GM18873 (cell line): ENCODE data around the gene PTPRZ1.

Experiments
- ATAC-seq: cut with Tn5 transposase; IDR thresholded peaks from one replicate; pipeline ENCODE4 v1.9.1; 2021; ENCODE audit warnings: mild to moderate bottlenecking, moderate library complexity, moderate number of reproducible peaks; ENCODE audit not compliant: unreplicated experiment, low FRiP score

PTPRZ1 gene

DNA sequence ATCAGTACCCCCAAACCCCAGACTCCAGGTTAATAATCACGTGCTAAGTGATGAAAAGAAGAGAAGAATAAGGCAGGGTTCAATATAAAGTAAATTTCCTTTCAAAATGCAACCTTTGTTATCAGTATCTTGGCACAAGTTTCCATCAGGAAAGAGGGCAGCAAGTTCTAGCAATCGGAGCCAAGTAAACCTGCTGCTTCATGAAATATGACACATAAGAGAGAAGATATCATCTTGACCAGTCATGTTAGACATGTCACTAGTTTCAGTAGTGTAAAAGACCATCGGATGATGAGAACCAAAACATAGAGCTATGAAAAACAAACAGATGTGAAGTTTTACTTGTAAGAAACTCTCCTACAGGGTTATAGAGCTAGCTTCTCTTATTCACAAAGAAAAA, 227.1 kb downstream of the PTPRZ1 start:
- no peak for ATAC-seq

DNA sequence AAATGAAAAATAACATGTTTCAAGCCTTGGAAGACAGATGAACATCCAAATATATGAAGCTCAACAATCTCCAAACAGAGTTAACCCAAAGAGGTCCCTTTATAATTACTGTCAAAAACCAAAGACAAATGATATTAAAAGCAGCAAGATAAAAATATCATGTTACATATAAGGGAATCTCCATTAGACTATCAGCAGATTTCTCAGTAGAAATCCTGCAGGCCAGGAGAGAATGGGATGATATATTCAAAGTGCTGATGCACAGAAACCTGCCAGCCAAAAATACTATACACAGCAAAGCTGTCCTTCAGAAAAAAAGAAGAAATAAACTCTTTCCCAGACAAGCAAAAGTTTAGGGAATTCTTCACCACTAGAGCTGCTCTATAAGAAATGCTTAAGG, 230.1 kb downstream of the PTPRZ1 start:
- ATAC-seq, result no peak
